Transverse colon (tissue), 4 donors: Measurements from ENCODE around the gene PRR19. TPM values are rescaled to one million over a fixed set of nuclear protein-coding genes. Genes with fewer than 3 reads are reported as not detected.

Source experiments
- DNase-seq: peaks from one replicate; pipeline ENCODE4 v3.0.0-alpha.2; 2019
- H3K27ac ChIP-seq, 4 donors: fragments of 200-600 bp; sonication (generic); 2 replicates each; pipeline ENCODE4 v1.5.1; 2016 to 2018; ENCODE audit warnings: inconsistent platforms in 4 of 4
- H3K27me3 ChIP-seq: fragments of 200-600 bp; sonication (generic); 2 replicates; pipeline ENCODE4 v1.5.1; 2017; ENCODE audit warnings: inconsistent platforms
- H3K36me3 ChIP-seq, 4 donors: fragments of 200-600 bp; sonication (generic); 2 replicates each; pipeline ENCODE4 v1.5.1; 2017 to 2019; ENCODE audit warnings: inconsistent platforms in 4 of 4
- H3K4me1 ChIP-seq, 4 donors: fragments of 200-600 bp; sonication (generic); 2 replicates each; pipeline ENCODE4 v1.5.1; 2017 to 2020; ENCODE audit warnings: inconsistent platforms in 4 of 4
- H3K4me3 ChIP-seq, 4 donors: fragments of 200-600 bp; sonication (generic); 1 replicate in 1 of 4; 2 replicates in 3 of 4; pipeline versions ENCODE4 v1.5.1 to v1.6.1; 2017 to 2019; ENCODE audit warnings: inconsistent platforms in 4 of 4
- H3K9me3 ChIP-seq, 2 donors: fragments of 200-600 bp; sonication (generic); 2 replicates each; pipeline ENCODE4 v1.5.1; 2017 to 2019; ENCODE audit warnings: inconsistent platforms in 2 of 2
- CTCF ChIP-seq, 5 experiments: fragments of 200-600 bp in 3 of 5; fragments of 450-650 bp in 2 of 5; sonication (generic) in 3 of 5; IDR thresholded peaks; 1 replicate in 2 of 5; 2 replicates in 3 of 5; pipeline ENCODE4 v1.5.1; 2016 to 2017; ENCODE audit warnings: antibody characterized with exemption in 5 of 5, inconsistent platforms in 3 of 5, mild to moderate bottlenecking in 2 of 5, moderate library complexity in 1 of 5
- EP300 ChIP-seq: sonication (generic); formaldehyde crosslinking; IDR thresholded peaks from one replicate; pipeline ENCODE4 v1.6.1; 2017; ENCODE audit warnings: antibody characterized with exemption, low read depth
- POLR2A ChIP-seq: fragments of 450-650 bp; IDR thresholded peaks from one replicate; pipeline ENCODE4 v1.6.1; 2016; ENCODE audit warnings: antibody characterized with exemption, mild to moderate bottlenecking, moderate library complexity
- POLR2AphosphoS5 ChIP-seq, 3 donors: sonication (generic); formaldehyde crosslinking; IDR thresholded peaks; one replicate each; pipeline ENCODE4 v1.6.1; 2016; ENCODE audit warnings: antibody characterized with exemption in 3 of 3
- WGBS, 2 donors: methylation state at CpG; one replicate each; pipeline ENCODE4 v1.1.5; 2018; ENCODE audit warnings: low coverage in 1 of 2; 5-methylcytosine and 5-hydroxymethylcytosine counted together
- in situ Hi-C, 4 donors: fragments of 200-750 bp; cut with MboI; loops; one replicate each; pipeline versions ENCODE4 v1.15.0 to v1.15.1; 2017; ENCODE audit warnings: low sequenced_read_pairs in 3 of 4, low pct_ligation_motif_present in 1 of 4, low pct_unique_long_range_greater_than_20kb in 1 of 4
- intact Hi-C: fragments of 100-400 bp; cut with DNase I; formaldehyde crosslinking; loops from one replicate; pipeline ENCODE4 v1.15.1; 2023; ENCODE audit warnings: low total_unique reads
- total RNA-seq, 4 donors: library from RNA; depleted of rRNA; stranded (reverse); fragments of >200 nt; gene quantifications; one replicate each; pipeline ENCODE4 v1.1.0, GENCODE V29; 2016

Gene PRR19
- total RNA-seq, 4 donors from 2014 or later: 0.41 to 0.79 TPM; not detected in 2

- Histone ChIP-seq H3K4me1 (peaks cover 35 to 63% (median 40%) of the 10 kb centered on the region in 4 donors), H3K27ac (no peak overlapping the region), H3K9me3 (no peaks in the 10 kb centered on the region), H3K27me3 (no peaks in the 10 kb centered on the region), H3K36me3 (peaks cover 0 to 12% (median 0%) of the 10 kb centered on the region in 4 donors), H3K4me3 (no peak overlapping the region)
- in situ Hi-C loops: no loop called here
- intact Hi-C loops: no loop called here
- DNase-seq: no peak
- TF ChIP-seq POLR2A (no peak), CTCF (IDR thresholded peaks at IDR 0.05) (no peak), EP300 (no peak), POLR2AphosphoS5 (IDR thresholded peaks at IDR 0.05) (no peak)
- 98 to 100% methylated on average over 1 to 18 of the region's 22 CpGs for WGBS, 2 donors
Measured at GRCh38 chr19:42274065-42274682, 27.8 kb upstream of the PRR19 start.

- no peaks in the 10 kb centered on the region for H3K9me3 ChIP-seq
- 71% methylated on average over 7 of the region's 7 CpGs; no CpG with 5 or more reads in 1 of the 2 donors for WGBS, 2 donors
- no peak overlapping the region for H3K4me3 ChIP-seq
- no peak overlapping the region for H3K27ac ChIP-seq
- H3K27me3 ChIP-seq: no peaks in the 10 kb centered on the region
- in situ Hi-C loops (no loop called here), intact Hi-C loops (no loop called here)
- H3K36me3 ChIP-seq: peaks cover 0 to 12% (median 0%) of the 10 kb centered on the region in 4 donors
- no peak for DNase-seq
- TF ChIP-seq CTCF (IDR thresholded peaks at IDR 0.05): no peak
- no peak for TF ChIP-seq POLR2AphosphoS5 (IDR thresholded peaks at IDR 0.05)
- TF ChIP-seq EP300: no peak
- TF ChIP-seq POLR2A: no peak
- H3K4me1 ChIP-seq: peaks cover 34 to 62% (median 42%) of the 10 kb centered on the region in 4 donors
Measured at GRCh38 chr19:42275103-42275502, 26.8 kb upstream of the PRR19 start.

- Histone ChIP-seq H3K4me1 (peaks cover 30 to 60% (median 40%) of the 10 kb centered on the region in 4 donors), H3K27ac (no peak overlapping the region), H3K36me3 (peaks cover 0 to 12% (median 0%) of the 10 kb centered on the region in 4 donors), H3K27me3 (no peaks in the 10 kb centered on the region), H3K9me3 (no peaks in the 10 kb centered on the region), H3K4me3 (no peak overlapping the region)
- DNase-seq: no peak
- intact Hi-C loops (no loop called here), in situ Hi-C loops (no loop called here)
- no peak for TF ChIP-seq POLR2AphosphoS5 (IDR thresholded peaks at IDR 0.05)
- TF ChIP-seq CTCF (IDR thresholded peaks at IDR 0.05): no peak
- no peak for TF ChIP-seq POLR2A
- WGBS, 2 donors: 87 to 100% methylated on average over 3 of the region's 3 CpGs
Measured at GRCh38 chr19:42275517-42275916, 26.4 kb upstream of the PRR19 start.

GRCh38 chr19:42276284-42276683 lies 25.6 kb upstream of the PRR19 start:
- Histone ChIP-seq H3K36me3 (peaks cover 0 to 12% (median 0%) of the 10 kb centered on the region in 4 donors), H3K27ac (peak overlapping the region in 2 of 4 donors; percentile 91 to 99), H3K9me3 (no peaks in the 10 kb centered on the region), H3K27me3 (no peaks in the 10 kb centered on the region), H3K4me1 (peaks cover 26 to 60% (median 40%) of the 10 kb centered on the region in 4 donors), H3K4me3 (no peak overlapping the region)
- DNase-seq: no peak
- 60 to 64% methylated on average over 1 to 3 of the region's 3 CpGs for WGBS, 2 donors
- intact Hi-C loops: no loop called here
- TF ChIP-seq POLR2A: no peak
- no peak for TF ChIP-seq POLR2AphosphoS5 (IDR thresholded peaks at IDR 0.05)
- no peak for TF ChIP-seq EP300
- in situ Hi-C loops: no loop called here
